ENCODE measurements around the gene BLTP3A.

Gene BLTP3A

DNA sequence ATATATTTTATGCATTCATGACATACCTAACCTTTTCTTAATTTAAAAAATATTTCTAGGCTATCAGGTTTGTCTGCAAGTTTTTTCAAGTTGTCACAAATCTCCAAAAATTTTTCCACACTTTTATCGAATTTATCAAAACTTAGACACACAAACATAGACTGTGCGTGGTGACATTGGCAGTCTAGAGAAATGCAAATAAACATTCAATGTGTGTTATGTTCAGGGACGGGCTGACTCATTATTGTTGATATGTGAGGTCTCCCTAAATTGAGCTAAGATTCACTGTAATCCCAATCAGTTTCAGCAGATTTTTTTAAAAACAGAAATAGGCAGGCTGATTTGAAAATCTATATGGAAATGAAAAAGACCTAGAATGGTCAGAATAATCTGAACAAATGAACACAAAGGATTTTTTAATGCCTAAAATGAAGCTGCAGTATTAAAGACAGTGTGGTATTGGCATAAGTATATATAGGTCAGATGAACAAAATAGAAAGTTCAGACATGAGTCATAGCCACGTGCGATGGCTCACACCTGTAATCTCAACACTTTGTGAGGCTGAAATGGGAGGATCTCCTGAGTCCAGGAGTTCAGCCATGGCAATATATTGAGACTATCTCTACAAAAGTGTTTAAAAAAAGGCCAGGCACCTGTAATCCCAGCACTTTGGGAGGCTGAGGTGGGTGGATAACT lies 19.2 kb downstream of the BLTP3A start:
- TF ChIP-seq TEAD4 (IDR thresholded peaks at IDR 0.05) (no peak), MAX (IDR thresholded peaks at IDR 0.05) (peak; percentile 59; the same call in 1 of the 2 replicates)

GRCh38 chr6:34813028-34813713 lies 21.3 kb downstream of the BLTP3A start:
- TF ChIP-seq, protein P1, sequence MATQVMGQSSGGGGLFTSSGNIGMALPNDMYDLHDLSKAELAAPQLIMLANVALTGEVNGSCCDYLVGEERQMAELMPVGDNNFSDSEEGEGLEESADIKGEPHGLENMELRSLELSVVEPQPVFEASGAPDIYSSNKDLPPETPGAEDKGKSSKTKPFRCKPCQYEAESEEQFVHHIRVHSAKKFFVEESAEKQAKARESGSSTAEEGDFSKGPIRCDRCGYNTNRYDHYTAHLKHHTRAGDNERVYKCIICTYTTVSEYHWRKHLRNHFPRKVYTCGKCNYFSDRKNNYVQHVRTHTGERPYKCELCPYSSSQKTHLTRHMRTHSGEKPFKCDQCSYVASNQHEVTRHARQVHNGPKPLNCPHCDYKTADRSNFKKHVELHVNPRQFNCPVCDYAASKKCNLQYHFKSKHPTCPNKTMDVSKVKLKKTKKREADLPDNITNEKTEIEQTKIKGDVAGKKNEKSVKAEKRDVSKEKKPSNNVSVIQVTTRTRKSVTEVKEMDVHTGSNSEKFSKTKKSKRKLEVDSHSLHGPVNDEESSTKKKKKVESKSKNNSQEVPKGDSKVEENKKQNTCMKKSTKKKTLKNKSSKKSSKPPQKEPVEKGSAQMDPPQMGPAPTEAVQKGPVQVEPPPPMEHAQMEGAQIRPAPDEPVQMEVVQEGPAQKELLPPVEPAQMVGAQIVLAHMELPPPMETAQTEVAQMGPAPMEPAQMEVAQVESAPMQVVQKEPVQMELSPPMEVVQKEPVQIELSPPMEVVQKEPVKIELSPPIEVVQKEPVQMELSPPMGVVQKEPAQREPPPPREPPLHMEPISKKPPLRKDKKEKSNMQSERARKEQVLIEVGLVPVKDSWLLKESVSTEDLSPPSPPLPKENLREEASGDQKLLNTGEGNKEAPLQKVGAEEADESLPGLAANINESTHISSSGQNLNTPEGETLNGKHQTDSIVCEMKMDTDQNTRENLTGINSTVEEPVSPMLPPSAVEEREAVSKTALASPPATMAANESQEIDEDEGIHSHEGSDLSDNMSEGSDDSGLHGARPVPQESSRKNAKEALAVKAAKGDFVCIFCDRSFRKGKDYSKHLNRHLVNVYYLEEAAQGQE (IDR thresholded peaks at IDR 0.05; ENCODE audit: low read depth), result no peak
- no peak for TF ChIP-seq MAX (IDR thresholded peaks at IDR 0.05)
- TF ChIP-seq TAF1 (IDR thresholded peaks at IDR 0.05; ENCODE audit: low read depth), result no peak
- no peak for TF ChIP-seq FOXM1 (IDR thresholded peaks at IDR 0.05; ENCODE audit: borderline replicate concordance, low read depth)
- no peak for TF ChIP-seq NFIC (IDR thresholded peaks at IDR 0.05)
- TF ChIP-seq USF1 (IDR thresholded peaks at IDR 0.05), result no peak
- TF ChIP-seq CEBPB (IDR thresholded peaks at IDR 0.05), result no peak
- no peak for TF ChIP-seq CREB1 (IDR thresholded peaks at IDR 0.05; ENCODE audit: low read depth)
- TF ChIP-seq EGR1 (IDR thresholded peaks at IDR 0.05), result no peak
- no peak for TF ChIP-seq EP300 (IDR thresholded peaks at IDR 0.05; ENCODE audit: borderline replicate concordance)
- TF ChIP-seq RAD21 (IDR thresholded peaks at IDR 0.05; ENCODE audit: low read depth), result no peak
- TF ChIP-seq TEAD4 (IDR thresholded peaks at IDR 0.05), result no peak
- TF ChIP-seq YY1 (IDR thresholded peaks at IDR 0.05; ENCODE audit: low read depth), result no peak
- no peak for TF ChIP-seq ZBTB7A (IDR thresholded peaks at IDR 0.05; ENCODE audit: low read depth)
- no peak for TF ChIP-seq TCF12 (IDR thresholded peaks at IDR 0.05; ENCODE audit: low read depth)

- TF ChIP-seq MAX (IDR thresholded peaks at IDR 0.05) (no peak), EGR1 (IDR thresholded peaks at IDR 0.05) (no peak), ZBTB7A (IDR thresholded peaks at IDR 0.05; ENCODE audit: low read depth) (no peak), CREB1 (IDR thresholded peaks at IDR 0.05; ENCODE audit: low read depth) (no peak), USF1 (IDR thresholded peaks at IDR 0.05) (no peak), TAF1 (IDR thresholded peaks at IDR 0.05; ENCODE audit: low read depth) (no peak), FOXM1 (IDR thresholded peaks at IDR 0.05; ENCODE audit: borderline replicate concordance, low read depth) (no peak), RAD21 (IDR thresholded peaks at IDR 0.05; ENCODE audit: low read depth) (no peak), NFIC (IDR thresholded peaks at IDR 0.05) (no peak), YY1 (IDR thresholded peaks at IDR 0.05; ENCODE audit: low read depth) (no peak), TEAD4 (IDR thresholded peaks at IDR 0.05) (no peak), EP300 (IDR thresholded peaks at IDR 0.05; ENCODE audit: borderline replicate concordance) (no peak), CEBPB (IDR thresholded peaks at IDR 0.05) (no peak)
- TF ChIP-seq, protein P1 (IDR thresholded peaks at IDR 0.05; ENCODE audit: low read depth), result no peak
These were observed 24.9 kb downstream of the BLTP3A start for GRCh38 chr6:34816635-34817301.

DNA sequence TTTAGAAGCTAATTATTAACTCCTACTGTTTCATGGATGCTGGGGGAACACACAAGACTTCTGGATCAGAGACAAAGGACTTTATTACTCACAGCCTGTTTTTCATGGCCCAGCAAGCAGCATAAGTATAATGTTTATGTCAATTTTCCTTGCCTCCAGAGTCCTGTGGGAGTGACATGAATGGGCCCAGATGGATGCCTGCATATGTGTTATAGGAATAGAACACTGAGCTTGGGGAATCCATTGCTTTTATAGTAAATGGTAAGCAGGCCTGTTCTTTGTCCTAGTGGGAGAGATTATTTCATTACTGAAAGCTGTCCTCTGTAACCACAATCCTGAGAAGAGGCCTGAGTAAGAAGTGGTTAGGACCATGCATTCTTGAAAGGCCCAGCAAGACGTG lies 25.6 kb downstream of the BLTP3A start:
- TF ChIP-seq TAF1 (IDR thresholded peaks at IDR 0.05; ENCODE audit: low read depth), result no peak
- TF ChIP-seq, protein P1 (IDR thresholded peaks at IDR 0.05; ENCODE audit: low read depth), result no peak
- no peak for TF ChIP-seq FOXM1 (IDR thresholded peaks at IDR 0.05; ENCODE audit: borderline replicate concordance, low read depth)
- no peak for TF ChIP-seq YY1 (IDR thresholded peaks at IDR 0.05; ENCODE audit: low read depth)
- no peak for TF ChIP-seq MAX (IDR thresholded peaks at IDR 0.05)
- no peak for TF ChIP-seq ZBTB7A (IDR thresholded peaks at IDR 0.05; ENCODE audit: low read depth)
- TF ChIP-seq USF1 (IDR thresholded peaks at IDR 0.05), result no peak
- TF ChIP-seq CREB1 (IDR thresholded peaks at IDR 0.05; ENCODE audit: low read depth), result no peak
- no peak for TF ChIP-seq NFIC (IDR thresholded peaks at IDR 0.05)
- no peak for TF ChIP-seq EGR1 (IDR thresholded peaks at IDR 0.05)

All from Ishikawa (cell line).